Measurements from ENCODE around the gene ATXN1.

ATXN1 gene

GRCh38 chr6:16762550-16763477 lies 1.6 kb upstream of the ATXN1 start (continued):
- TF ChIP-seq ZNF660 (tag by site-specific recombination; IDR thresholded peaks at IDR 0.05) (peak; percentile 57; the same call in 1 of the 2 replicates), ZNF707 (tag by site-specific recombination; IDR thresholded peaks at IDR 0.05) (no peak)

GRCh38 chr6:16762268-16762549 lies 949 bp upstream of the ATXN1 start:
- H3K27ac ChIP-seq (ENCODE audit: extremely low read depth, low read depth, low read length): peak overlapping the region; percentile 100
- ChIA-PET CTCF (interaction anchor here (0.5 to 8.3 kb wide), 35 partner anchors 9 to 1181 kb away, joined by 3 to 94 read pairs (median 5); no protein-coding TSS in a partner anchor), POLR2A (interaction anchor here (0.9 to 2.3 kb wide), 14 partner anchors 8 to 557 kb away, joined by 3 to 17 read pairs (median 4); no protein-coding TSS in a partner anchor)
- H3K4me3 ChIP-seq (ENCODE audit: low read depth, low read length): peak overlapping the region; percentile 76
- H3K9me3 ChIP-seq (ENCODE audit: control insufficient read depth, insufficient read depth, low read depth, low read length): no peaks in the 10 kb centered on the region
- TF ChIP-seq ZNF214 (tag by site-specific recombination; IDR thresholded peaks at IDR 0.05; ENCODE audit: borderline replicate concordance): no peak
- TF ChIP-seq ZNF513 (tag by site-specific recombination; IDR thresholded peaks at IDR 0.05): no peak
- 0 out of 2 replicates have a peak, but pooled peaks have one; percentile 81 for TF ChIP-seq ZEB2 (tag by site-specific recombination; IDR thresholded peaks at IDR 0.05)
- TF ChIP-seq ZNF48 (tag by site-specific recombination; IDR thresholded peaks at IDR 0.05): no peak
- TF ChIP-seq ZNF518A (tag by site-specific recombination; conservative IDR thresholded peaks at IDR 0.05; ENCODE audit: low read depth): no peak
- TF ChIP-seq ZBTB44 (tag by site-specific recombination; IDR thresholded peaks at IDR 0.05): no peak
- TF ChIP-seq HOXD13 (CRISPR knock-in tag; IDR thresholded peaks at IDR 0.05; ENCODE audit: borderline replicate concordance): no peak
- TF ChIP-seq ZNF335 (tag by site-specific recombination; conservative IDR thresholded peaks at IDR 0.05): peak; percentile 57
- 0 out of 2 replicates have a peak, but pooled peaks have one; percentile 5 for TF ChIP-seq TCF7L2 (IDR thresholded peaks at IDR 0.05; ENCODE audit: borderline replicate concordance, low read depth, low read length)
- peak; percentile 39; the same call in 1 of the 2 replicates for TF ChIP-seq ZXDB (tag by site-specific recombination; IDR thresholded peaks at IDR 0.05)
- TF ChIP-seq ZNF664 (tag by site-specific recombination; IDR thresholded peaks at IDR 0.05): peak; percentile 12; the same call in 1 of the 2 replicates
- peak; percentile 90; the same call in 1 of the 2 replicates for TF ChIP-seq ZNF600 (tag by site-specific recombination; IDR thresholded peaks at IDR 0.05)
- TF ChIP-seq ZFP37 (tag by site-specific recombination; IDR thresholded peaks at IDR 0.05): 0 out of 2 replicates have a peak, but pooled peaks have one; percentile 35
- peak; percentile 93 for TF ChIP-seq ZBTB17 (tag by site-specific recombination; IDR thresholded peaks at IDR 0.05)
- no peak for TF ChIP-seq ZSCAN16 (tag by site-specific recombination; IDR thresholded peaks at IDR 0.05)
- 0 out of 2 replicates have a peak, but pooled peaks have one; percentile 2 for TF ChIP-seq ATF2 (tag by site-specific recombination; IDR thresholded peaks at IDR 0.05; ENCODE audit: low read depth)
- no peak for TF ChIP-seq HOXC10 (CRISPR knock-in tag; IDR thresholded peaks at IDR 0.05)
- peaks cover 42% of the 10 kb centered on the region for H3K4me1 ChIP-seq (ENCODE audit: control insufficient read depth, insufficient read depth, low read length)
- no peaks in the 10 kb centered on the region for H3K36me3 ChIP-seq (ENCODE audit: control insufficient read depth in 2 of 2, insufficient read depth in 1 of 2, low read length in 2 of 2)
